Activated CD4-positive, alpha-beta T cell treated with anti-CD3 and anti-CD28 coated beads for 1 hour (primary cell): ENCODE measurements around the gene KLF16.

Source experiments
- DNase-seq: peaks from one replicate; pipeline ENCODE4 v3.0.0-alpha.2; 2020

The KLF16 gene

GRCh38 chr19:1818549-1819195, 44.7 kb downstream of the KLF16 start:
- DNase-seq, result no peak

- no peak for DNase-seq
Observed at GRCh38 chr19:1817553-1818179, 45.7 kb downstream of the KLF16 start.

- no peak for DNase-seq
Observed at GRCh38 chr19:1816530-1817298, 46.7 kb downstream of the KLF16 start.

- DNase-seq, result no peak
Observed at GRCh38 chr19:1815605-1816529, 47.5 kb downstream of the KLF16 start.

GRCh38 chr19:1814833-1815604, 48.4 kb downstream of the KLF16 start:
- DNase-seq, result no peak

- no peak for DNase-seq
Observed at GRCh38 chr19:1814391-1814790, 49.0 kb downstream of the KLF16 start.

GRCh38 chr19:1813192-1814182, 49.9 kb downstream of the KLF16 start:
- DNase-seq, result no peak

GRCh38 chr19:1812426-1813191, 50.8 kb downstream of the KLF16 start:
- peak; percentile 68 for DNase-seq

- DNase-seq, result no peak
Observed at GRCh38 chr19:1811942-1812425, 51.4 kb downstream of the KLF16 start, which contains the start of gene ATP8B3. Gene ATP8B3 (minus strand): TSS chr19:1812276. CDS start chr19:1811736, 540 bp downstream.

GRCh38 chr19:1811472-1811894, 51.9 kb downstream of the KLF16 start:
- DNase-seq, result peak; percentile 32

- DNase-seq, result no peak
Observed at GRCh38 chr19:1810439-1811160, 52.8 kb downstream of the KLF16 start.

- no peak for DNase-seq
Observed at GRCh38 chr19:1809678-1810077, 53.7 kb downstream of the KLF16 start.

GRCh38 chr19:1808395-1808731, 55.0 kb downstream of the KLF16 start:
- DNase-seq, result no peak

GRCh38 chr19:1807695-1808394, 55.5 kb downstream of the KLF16 start:
- no peak for DNase-seq

- DNase-seq, result no peak
Observed at GRCh38 chr19:1807030-1807694, 56.2 kb downstream of the KLF16 start.

GRCh38 chr19:1806184-1807029, 57.0 kb downstream of the KLF16 start:
- DNase-seq, result no peak
